Measurements from ENCODE around the gene ZIC3. TPM values are rescaled to one million over a fixed set of nuclear protein-coding genes. Genes with fewer than 3 reads are reported as not detected.

The ZIC3 gene
- total and polyA plus RNA-seq, 2 experiments from 2014 or later = 30.8 to 84.4 TPM

DNA sequence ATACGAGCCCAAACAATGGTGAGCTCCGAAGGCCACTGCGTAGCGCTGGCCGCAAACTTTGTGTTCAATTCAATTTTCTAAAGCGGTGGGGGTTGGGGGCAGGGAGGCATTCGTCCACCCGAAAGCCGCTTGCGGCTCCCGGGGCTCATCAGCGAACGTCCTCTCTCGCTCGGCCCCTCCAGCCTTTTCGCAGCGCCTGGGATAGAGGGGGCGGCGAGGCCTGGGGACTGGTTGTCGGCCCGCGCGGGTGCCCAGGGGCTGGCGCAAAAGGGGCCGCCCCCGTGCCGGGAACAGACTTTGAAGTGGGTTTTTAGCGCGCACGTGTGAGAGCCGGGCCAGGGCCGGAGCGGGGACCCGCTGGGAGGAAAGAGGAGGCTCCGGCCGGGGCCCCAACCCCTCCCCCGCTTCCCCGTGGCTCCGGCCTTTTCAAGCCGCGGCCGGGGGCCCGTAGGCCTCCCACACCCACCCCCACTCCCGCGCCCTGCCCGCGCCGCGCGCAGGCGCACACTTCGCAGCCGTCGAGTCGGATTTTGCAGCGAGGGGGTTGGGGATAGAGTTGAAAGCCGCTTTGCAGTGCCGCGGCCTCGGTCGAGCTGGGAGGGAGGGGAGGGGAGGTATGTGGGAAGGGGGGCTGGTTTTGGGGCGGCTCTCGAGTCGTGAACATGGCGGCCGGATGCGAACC is 8.3 kb downstream of the ZIC3 start:
- ATAC-seq = peak; percentile 63
- Histone ChIP-seq H3K9me2 (ENCODE audit: insufficient read depth) (no peaks in the 10 kb centered on the region), H2AFZ (no peak overlapping the region), H3K4me2 (peak overlapping the region; percentile 85), H3K27me3 (ENCODE audit: insufficient read depth) (no peaks in the 10 kb centered on the region), H3K27ac (ENCODE audit: low read depth) (peak overlapping the region; percentile 98), H3K79me2 (replicated peaks; ENCODE audit: insufficient read depth) (peaks cover 43% of the 10 kb centered on the region), H3K4me3 (peak overlapping the region; percentile 60), H3K4me1 (ENCODE audit: insufficient read depth) (peaks cover 67% of the 10 kb centered on the region), H3F3A (replicated peaks; ENCODE audit: low read depth) (peaks cover 14% of the 10 kb centered on the region), H3K36me3 (ENCODE audit: insufficient read depth) (peaks cover 7% of the 10 kb centered on the region; the same call in 1 of the 2 replicates), H4K20me1 (replicated peaks; ENCODE audit: insufficient read depth) (peaks cover 14% of the 10 kb centered on the region)
- H3K36me3 Mint-ChIP-seq (ENCODE audit: low read depth) = peaks cover 41% of the 10 kb centered on the region
- peak overlapping the region; percentile 98 for H3K27ac Mint-ChIP-seq
- peak overlapping the region; percentile 76 for H3K4me3 Mint-ChIP-seq
- peaks cover 2% of the 10 kb centered on the region for H3K27me3 Mint-ChIP-seq (ENCODE audit: insufficient read depth, low read depth, poor library complexity)
- peak; percentile 55 for TF ChIP-seq POLR2AphosphoS5 (IDR thresholded peaks at IDR 0.05; ENCODE audit: low read depth)
- no peak for TF ChIP-seq NANOG (IDR thresholded peaks at IDR 0.05; ENCODE audit: borderline replicate concordance)
- TF ChIP-seq, protein P1, sequence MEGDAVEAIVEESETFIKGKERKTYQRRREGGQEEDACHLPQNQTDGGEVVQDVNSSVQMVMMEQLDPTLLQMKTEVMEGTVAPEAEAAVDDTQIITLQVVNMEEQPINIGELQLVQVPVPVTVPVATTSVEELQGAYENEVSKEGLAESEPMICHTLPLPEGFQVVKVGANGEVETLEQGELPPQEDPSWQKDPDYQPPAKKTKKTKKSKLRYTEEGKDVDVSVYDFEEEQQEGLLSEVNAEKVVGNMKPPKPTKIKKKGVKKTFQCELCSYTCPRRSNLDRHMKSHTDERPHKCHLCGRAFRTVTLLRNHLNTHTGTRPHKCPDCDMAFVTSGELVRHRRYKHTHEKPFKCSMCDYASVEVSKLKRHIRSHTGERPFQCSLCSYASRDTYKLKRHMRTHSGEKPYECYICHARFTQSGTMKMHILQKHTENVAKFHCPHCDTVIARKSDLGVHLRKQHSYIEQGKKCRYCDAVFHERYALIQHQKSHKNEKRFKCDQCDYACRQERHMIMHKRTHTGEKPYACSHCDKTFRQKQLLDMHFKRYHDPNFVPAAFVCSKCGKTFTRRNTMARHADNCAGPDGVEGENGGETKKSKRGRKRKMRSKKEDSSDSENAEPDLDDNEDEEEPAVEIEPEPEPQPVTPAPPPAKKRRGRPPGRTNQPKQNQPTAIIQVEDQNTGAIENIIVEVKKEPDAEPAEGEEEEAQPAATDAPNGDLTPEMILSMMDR (conservative IDR thresholded peaks at IDR 0.05; ENCODE audit: low read depth in 2 of 2) = no peak
- TF ChIP-seq, protein P2, sequence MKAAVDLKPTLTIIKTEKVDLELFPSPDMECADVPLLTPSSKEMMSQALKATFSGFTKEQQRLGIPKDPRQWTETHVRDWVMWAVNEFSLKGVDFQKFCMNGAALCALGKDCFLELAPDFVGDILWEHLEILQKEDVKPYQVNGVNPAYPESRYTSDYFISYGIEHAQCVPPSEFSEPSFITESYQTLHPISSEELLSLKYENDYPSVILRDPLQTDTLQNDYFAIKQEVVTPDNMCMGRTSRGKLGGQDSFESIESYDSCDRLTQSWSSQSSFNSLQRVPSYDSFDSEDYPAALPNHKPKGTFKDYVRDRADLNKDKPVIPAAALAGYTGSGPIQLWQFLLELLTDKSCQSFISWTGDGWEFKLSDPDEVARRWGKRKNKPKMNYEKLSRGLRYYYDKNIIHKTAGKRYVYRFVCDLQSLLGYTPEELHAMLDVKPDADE (IDR thresholded peaks at IDR 0.05) = no peak
- peaks cover 59% of the 10 kb centered on the region for H3K4me1 Mint-ChIP-seq
- no peaks in the 10 kb centered on the region for H3K9me3 Mint-ChIP-seq
- DNase-seq (ENCODE audit: low spot score) = peak; percentile 85

DNA sequence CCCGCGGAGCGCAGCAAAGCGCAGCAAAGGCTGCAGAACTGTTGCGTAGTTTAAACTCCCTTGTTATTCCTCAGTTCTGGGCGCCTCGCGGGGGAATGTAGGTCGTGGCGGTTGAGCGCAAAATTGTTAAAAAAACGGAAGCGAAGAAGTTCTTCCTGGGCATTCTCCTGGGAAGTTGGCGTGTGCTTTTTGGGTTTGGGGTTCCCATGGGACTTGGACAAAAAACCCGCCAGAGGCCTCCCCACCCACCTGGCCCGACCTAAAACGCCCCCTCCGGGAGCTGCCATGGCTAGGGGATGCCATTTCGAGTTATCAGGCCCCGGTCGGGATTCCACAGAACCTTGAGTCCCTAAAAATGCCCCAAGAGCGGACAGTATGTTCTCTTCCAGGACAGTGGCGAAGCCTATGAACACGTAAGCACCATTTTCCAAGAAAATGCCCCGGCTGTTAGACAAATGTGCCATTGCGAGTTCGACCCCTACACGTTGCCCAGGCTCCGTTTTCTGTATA is 8.9 kb downstream of the ZIC3 start:
- ATAC-seq (peak; percentile 12), DNase-seq (ENCODE audit: low spot score) (peak; percentile 52)
- H3K4me2 ChIP-seq = peak overlapping the region; percentile 71
- H3F3A ChIP-seq (replicated peaks; ENCODE audit: low read depth) = peaks cover 14% of the 10 kb centered on the region
- peak overlapping the region; percentile 98 for H3K27ac Mint-ChIP-seq
- peaks cover 67% of the 10 kb centered on the region for H3K4me1 ChIP-seq (ENCODE audit: insufficient read depth)
- H3K9me3 Mint-ChIP-seq = no peaks in the 10 kb centered on the region
- H3K4me3 ChIP-seq = peak overlapping the region; percentile 60
- peaks cover 8% of the 10 kb centered on the region for H4K20me1 ChIP-seq (replicated peaks; ENCODE audit: insufficient read depth)
- no peaks in the 10 kb centered on the region for H3K9me2 ChIP-seq (ENCODE audit: insufficient read depth)
- peak overlapping the region; percentile 76 for H3K4me3 Mint-ChIP-seq
- H3K27me3 Mint-ChIP-seq (ENCODE audit: insufficient read depth, low read depth, poor library complexity) = peaks cover 2% of the 10 kb centered on the region
- no peaks in the 10 kb centered on the region for H3K27me3 ChIP-seq (ENCODE audit: insufficient read depth)
- H3K36me3 Mint-ChIP-seq (ENCODE audit: low read depth) = peaks cover 35% of the 10 kb centered on the region
- H3K4me1 Mint-ChIP-seq = peaks cover 60% of the 10 kb centered on the region
- peaks cover 7% of the 10 kb centered on the region; the same call in 1 of the 2 replicates for H3K36me3 ChIP-seq (ENCODE audit: insufficient read depth)
- no peak overlapping the region for H2AFZ ChIP-seq
- peaks cover 41% of the 10 kb centered on the region for H3K79me2 ChIP-seq (replicated peaks; ENCODE audit: insufficient read depth)
- H3K27ac ChIP-seq (ENCODE audit: low read depth) = peak overlapping the region; percentile 98
- TF ChIP-seq EZH2phosphoT487 (IDR thresholded peaks at IDR 0.05; ENCODE audit: unreplicated experiment) (no peak), JUNB (IDR thresholded peaks at IDR 0.05; ENCODE audit: unreplicated experiment) (no peak), ZNF114 (CRISPR knock-in tag; IDR thresholded peaks at IDR 0.05) (no peak), STAT1 (IDR thresholded peaks at IDR 0.05; ENCODE audit: unreplicated experiment) (no peak), POLR2AphosphoS5 (IDR thresholded peaks at IDR 0.05; ENCODE audit: low read depth) (no peak), NANOG (IDR thresholded peaks at IDR 0.05; ENCODE audit: borderline replicate concordance) (no peak)
- TF ChIP-seq, protein P3, sequence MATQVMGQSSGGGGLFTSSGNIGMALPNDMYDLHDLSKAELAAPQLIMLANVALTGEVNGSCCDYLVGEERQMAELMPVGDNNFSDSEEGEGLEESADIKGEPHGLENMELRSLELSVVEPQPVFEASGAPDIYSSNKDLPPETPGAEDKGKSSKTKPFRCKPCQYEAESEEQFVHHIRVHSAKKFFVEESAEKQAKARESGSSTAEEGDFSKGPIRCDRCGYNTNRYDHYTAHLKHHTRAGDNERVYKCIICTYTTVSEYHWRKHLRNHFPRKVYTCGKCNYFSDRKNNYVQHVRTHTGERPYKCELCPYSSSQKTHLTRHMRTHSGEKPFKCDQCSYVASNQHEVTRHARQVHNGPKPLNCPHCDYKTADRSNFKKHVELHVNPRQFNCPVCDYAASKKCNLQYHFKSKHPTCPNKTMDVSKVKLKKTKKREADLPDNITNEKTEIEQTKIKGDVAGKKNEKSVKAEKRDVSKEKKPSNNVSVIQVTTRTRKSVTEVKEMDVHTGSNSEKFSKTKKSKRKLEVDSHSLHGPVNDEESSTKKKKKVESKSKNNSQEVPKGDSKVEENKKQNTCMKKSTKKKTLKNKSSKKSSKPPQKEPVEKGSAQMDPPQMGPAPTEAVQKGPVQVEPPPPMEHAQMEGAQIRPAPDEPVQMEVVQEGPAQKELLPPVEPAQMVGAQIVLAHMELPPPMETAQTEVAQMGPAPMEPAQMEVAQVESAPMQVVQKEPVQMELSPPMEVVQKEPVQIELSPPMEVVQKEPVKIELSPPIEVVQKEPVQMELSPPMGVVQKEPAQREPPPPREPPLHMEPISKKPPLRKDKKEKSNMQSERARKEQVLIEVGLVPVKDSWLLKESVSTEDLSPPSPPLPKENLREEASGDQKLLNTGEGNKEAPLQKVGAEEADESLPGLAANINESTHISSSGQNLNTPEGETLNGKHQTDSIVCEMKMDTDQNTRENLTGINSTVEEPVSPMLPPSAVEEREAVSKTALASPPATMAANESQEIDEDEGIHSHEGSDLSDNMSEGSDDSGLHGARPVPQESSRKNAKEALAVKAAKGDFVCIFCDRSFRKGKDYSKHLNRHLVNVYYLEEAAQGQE (IDR thresholded peaks at IDR 0.05; ENCODE audit: unreplicated experiment) = no peak
